ENCODE measurements around the gene PPARG.
"Not testable (repeated sequence)": the region's sequence is repeated elsewhere in the genome, so short reads cannot be mapped to it uniquely, and the experiment has no call there.

The PPARG gene

DNA sequence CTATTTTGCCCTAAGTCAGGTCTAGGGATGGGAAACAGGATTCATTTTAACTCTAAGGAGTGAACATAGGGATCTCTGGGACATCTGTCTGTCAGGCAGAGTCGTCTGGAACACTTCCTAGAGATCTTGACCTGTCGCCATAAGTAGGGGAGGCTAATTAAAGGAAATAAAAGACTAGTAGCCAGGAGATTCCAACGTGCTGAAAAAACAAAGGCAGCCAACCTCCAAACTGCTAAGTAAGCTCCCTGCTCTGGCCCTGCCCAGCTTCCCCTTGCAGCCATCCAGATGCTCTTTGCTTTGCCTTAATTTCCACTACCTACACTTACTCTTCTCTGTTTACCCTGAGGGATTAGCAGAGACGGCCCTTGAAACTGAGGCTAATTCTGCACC, 177.0 kb downstream of the PPARG start:
- no peak for DNase-seq

DNA sequence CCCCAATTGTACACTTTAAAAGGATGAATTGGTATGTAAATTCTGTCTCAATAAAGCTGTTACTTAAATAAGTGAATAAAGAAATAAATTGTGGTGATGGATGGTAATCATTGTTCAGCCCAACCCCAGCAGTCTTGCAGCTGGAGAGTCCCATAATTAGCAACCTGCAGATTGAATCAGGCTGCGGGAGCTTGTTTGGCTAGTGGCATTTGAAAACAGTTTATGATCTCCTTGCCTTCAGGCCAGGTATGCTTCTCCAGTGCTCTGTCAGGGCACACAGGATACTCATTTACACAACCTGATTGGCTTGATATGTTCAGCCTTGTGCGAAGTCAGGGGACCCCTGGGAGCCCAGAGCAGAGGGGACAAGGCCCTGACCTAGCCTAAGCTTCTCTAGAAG, 178.9 kb downstream of the PPARG start:
- DNase-seq, result no peak

DNA sequence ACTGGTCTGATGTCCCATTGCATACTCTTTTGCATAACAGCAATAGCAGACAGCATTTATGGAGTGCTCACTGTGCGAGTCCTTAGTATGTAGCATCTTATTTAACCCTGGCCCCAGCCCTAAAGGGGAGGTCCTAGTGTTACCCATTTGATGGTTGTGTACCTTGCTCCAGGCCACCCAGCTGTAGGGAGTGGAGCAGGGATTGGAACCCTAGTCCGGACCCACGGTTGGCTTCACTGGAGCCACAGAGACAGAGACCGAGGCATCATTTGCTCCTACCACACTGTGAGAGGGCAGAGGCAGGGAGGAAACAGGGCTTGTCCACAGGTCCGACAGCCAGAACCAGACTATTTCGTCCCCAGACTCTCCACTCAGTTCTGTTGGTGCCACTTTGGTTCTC, 179.4 kb downstream of the PPARG start:
- no peak for DNase-seq

DNA sequence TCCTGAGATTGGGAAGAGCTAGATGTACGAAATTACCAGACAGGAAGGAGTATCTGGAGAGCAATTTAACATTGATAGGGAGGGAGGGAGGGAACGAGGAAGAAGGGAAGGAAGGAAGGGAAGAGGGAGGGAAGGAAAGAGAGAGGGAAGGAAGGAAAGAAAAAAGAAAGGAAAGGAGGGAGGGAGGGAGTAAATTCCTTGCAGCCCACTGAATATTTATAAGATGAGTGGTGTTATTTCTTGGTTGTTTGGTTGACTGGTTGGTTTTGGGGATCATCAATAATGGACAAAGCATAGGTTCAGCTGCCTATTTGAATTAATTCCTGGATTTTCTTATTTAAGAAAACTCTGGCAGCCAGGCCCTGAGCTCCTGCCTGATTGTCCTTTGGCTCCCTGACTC, 179.9 kb downstream of the PPARG start:
- DNase-seq, result no peak

DNA sequence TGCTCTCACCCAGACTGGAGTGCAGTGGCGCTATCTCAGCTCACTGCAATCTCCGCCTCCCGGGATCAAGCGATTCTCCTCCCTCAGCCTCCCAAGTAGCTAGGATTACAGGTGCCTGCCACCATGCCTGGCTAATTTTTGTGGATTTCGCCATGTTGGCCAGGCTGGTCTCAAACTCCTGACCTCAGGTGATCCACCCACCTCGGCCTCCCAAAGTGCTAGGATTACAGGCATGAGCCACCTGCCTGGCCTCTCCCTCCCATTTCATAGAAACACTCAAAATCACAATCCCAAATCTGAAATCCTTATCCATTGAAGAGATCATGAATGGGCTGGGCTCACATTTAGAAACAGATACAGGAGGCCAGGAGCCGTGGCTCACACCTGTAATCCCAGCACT, 180.4 kb downstream of the PPARG start:
- not testable (repeated sequence) for DNase-seq

DNA sequence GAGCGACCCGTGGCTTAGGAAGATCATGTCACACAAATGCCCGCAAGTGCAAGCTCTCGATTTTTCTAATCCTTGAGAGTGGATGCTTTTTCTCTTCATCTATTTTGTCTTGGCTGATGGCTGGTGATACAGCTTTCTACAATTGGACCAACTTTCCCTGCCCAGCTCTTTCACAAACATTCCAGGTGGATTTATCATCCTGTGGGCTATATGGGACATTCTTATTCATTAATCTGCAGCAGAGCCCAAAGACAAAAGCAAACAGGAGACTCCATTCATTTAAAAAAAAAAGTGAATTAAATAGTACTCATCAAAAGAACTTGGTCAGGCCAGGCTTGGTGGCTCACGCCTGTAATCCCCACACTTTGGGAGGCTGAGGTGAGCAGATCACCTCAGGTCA, 181.2 kb downstream of the PPARG start:
- no peak for DNase-seq

DNA sequence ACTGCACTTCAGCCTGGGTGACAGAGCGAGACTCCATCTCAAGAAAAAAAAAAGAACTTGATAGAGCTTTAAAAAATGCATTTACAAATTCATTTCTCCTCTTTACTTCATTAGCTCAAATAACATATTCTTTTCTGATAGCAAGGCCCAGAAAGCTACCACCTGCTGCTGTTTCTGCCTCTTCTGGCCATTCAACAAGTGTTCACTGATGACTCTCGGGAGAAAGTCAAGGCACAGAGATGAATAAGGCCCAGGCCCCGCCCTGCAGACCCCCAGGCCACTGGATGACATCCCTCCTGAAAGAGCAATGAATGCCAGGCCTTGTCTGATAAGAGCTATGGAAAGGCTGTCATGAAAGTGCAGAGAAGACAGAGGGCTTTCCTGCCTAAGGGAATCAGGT, 181.8 kb downstream of the PPARG start:
- DNase-seq, result no peak

DNA sequence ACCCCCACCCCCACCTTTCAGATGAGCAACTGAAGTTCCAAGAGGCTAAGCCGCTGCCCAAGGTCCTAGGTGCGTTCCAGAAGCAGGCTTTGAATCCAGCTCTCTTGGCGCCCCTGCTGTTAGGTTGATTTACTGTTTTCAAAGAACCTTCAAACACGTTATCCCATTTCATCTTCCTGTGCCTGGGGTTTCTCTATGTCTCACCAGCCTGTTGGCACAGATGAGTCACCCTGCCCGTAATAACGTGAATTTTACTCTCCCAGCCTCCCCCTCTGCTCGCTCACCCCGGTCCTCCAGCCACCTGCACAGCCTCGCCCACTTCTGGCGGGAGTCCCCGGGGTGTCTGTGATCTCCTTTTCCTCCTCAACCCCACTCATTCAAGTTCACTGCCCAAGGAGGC, 182.4 kb downstream of the PPARG start:
- DNase-seq, result no peak

DNA sequence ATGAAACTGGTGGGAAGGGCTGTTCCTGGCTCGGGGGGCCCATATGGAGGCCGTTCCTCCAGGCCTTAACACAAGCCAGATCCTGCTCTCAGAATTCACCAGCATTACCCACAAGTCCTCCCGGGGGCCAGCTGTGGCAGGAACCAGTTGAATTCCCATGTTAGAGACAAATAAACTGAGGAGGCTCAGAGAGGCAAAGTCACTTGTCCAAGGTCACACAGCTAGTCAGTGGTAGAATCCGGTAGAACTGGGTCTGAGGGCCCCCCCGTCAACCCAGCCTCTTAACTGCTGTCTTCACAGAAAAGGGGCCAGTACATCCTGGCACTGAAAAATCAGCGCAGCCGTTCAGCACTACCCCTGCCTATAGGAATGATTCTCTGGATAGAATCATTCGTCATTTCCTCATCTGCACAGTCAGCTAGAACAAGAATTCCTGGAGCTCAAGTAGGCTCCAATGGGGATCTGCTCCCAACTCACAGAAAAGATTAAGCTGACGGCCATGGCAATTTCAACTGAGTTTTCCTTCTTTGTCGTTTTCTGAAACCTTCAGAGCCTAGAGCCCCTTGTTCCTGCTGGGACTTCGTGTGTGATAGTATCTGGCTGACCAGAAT, 183.2 kb downstream of the PPARG start:
- DNase-seq, result no peak

DNA sequence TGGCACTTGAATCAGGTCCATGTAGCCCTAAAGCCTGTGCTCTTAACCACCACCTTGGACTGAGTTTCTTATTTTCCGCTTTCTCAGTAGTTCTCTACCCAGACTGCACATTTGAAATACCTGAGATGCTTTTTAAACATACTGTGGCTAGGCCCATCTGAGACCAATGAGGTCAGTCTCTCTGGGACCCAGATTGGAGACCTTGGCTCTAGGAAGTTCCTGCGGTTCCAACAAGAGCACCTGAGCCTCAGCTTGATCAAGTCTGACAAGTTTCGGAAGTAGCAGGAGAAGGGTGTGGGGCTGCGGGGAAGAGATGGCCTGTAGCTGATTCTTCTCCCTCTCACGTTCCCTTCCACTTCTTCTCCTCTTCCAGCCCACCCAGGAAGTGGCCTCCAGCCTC, 183.9 kb downstream of the PPARG start:
- no peak for DNase-seq

DNA sequence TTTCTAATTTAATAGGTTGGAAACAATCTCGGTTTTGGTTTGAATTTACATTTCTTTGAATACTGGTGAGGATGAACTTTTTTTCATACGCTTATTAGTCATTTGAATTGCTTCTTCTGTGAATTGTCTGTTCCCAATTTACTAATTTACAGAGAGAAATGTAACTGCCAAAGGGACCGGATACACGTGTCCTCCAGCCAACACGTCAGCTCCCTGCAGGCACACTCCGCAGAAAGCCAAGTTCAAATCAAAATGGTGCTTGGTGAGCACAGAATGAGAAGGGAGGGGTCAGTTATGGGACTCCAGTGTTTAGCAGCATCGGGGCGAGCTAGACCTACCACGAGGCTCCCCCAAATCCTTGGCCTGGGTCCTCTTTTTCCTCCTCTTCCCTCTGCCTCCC, 184.6 kb downstream of the PPARG start:
- DNase-seq, result peak; percentile 24

DNA sequence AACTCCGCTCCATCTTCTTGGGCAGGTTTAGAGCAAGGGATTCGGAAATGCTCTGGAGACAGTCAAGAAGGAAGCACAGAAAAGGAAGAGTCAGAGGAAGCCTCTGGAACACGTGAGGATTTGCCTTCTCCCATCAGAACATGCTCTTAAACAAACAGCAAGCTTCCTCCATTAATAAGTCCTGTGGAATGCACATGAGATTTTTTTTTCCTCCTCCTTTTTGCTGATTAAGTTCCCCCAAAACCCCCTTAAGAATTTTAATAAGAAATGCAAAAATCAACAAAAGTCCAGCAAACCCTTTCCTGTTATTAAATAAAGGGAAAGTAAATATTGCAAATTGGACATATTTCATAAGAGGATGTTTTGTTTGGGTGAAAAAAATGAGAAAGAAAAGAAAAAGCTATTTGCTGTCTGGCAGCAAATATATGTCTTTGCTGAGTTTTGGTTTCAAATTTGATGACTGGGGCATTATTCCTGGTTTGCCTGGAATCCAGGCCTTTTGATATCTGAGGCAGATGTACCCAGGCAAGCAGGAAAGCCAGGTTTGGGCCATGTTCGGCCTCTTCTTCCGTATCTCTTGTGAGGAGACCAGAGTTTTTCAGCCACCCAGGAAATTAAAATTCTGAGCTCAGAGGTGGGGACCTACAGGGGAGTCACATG, 187.5 kb downstream of the PPARG start:
- peak; percentile 12 for DNase-seq

DNA sequence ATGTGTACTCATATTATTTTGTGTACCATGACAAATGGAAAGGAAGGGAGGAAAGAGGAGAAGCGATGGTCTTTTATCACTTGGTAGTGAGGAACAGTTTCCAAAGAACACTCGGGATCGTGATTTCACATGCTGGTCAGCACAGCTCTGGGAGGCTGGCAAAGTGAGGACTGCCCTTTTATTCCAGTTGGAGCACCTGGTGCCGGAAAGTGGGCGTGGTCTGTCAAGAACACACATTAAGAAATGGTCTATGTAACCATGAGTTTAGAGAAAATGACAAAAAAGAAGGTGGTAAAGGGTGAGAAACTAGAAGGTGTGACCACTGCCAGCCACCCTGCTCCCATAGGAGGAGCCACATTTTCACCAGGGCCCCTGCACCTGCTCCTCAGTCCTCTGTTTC, 188.4 kb downstream of the PPARG start:
- no peak for DNase-seq

DNA sequence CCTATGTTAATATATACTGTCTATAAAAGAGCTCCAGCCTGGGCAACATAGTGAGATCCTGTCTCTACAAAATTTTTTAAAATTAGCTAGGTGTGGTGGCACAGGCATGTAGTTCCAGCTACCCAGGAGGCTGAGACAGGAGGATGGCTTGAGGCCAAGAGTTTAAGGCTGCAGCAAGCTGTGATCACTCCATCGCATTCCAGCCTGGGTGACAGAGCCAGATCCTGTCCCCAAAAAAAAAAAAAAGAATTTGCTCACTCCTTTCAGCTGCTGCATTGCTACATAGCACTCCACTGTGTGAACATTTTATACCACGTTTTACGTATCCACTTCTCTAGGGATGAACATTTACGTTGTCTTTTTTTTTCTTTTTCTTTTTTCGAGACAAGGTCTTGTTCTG, 189.5 kb downstream of the PPARG start:
- no peak for DNase-seq

DNA sequence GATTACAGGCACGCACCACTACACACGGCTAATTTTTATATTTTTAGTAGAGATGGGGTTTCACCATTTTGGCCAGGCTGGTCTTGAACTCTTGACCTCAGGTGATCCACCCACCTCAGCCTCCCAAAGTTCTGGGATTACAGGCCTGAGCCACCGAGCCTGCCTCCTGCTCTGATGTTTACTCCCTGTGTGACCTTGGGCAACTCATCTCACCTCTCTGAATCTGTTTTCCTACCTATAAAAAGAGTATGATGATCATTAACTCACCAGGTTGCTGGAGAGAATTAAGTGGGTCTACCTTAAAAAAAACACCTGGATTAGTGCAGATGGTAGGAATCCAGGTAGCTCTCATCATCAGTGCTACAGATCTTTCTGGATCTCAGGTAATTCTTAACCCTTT, 190.3 kb downstream of the PPARG start:
- not testable (repeated sequence) for DNase-seq

DNA sequence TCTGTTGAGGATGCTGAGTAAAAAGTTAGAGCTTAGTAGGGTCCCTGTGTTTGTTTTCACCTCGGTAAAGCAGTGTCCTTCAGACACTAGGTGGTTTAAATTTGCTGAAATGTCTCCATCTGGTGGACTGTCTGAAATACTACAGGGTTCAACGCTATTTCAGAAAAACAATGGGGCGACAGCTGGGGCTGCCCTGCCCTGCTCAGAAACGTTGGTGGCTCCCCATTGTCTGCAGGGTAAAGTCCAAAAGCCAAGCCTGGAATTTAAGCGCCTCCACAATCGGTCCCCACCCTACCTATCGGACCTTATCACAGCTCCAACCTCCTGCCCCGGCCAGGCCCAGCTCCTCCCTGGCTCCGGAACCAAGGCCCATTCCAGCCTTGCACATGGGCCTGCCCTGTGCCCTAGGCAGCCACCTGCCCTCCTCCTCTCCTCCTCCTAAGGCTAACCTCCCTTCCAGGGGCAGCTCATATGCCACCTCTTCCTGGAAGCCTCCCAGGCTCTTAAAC, 191.1 kb downstream of the PPARG start:
- peak; percentile 83 for DNase-seq

DNA sequence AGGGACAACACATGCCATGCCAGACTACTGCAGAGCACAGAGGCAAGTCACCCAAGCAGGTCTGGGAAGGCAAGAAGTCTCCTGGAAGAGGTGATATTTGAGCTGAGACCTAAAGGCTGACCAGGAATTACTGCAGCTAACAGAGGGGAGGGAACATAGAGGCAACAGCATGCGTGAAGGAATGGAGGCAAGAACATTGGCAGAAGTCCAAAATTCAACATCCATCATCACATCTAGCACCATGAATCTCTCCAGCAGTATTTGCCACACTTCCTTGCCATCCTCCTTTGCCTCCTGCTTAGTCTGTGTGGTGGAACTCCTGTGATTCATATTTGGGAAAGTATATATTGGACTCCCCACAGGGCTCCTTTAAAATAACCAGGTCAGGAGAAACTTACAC, 194.5 kb downstream of the PPARG start:
- DNase-seq, result no peak

DNA sequence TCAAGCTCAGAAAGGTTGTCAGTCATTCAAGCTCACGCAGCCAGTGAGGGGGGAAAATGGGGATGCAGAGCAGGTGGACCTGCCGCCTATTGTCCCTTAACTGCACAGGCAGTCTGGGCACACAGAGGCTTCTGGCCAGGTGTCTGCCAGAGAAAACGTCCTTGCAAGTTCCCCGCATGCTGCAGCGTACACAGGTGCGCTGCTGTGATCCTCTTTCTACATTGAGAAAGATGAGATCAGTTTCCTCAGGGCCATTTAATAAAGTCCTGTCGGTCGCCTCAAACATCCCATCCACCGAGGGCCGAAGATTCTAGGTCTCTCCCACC, 195.0 kb downstream of the PPARG start:
- DNase-seq, result no peak

Data from eye (tissue), 1 donor.